GDM1 (cell line): Measurements from ENCODE around the gene AMBP.

ENCODE experiments used
- DNase-seq: peaks from one replicate; lab custom pipeline; 2025; lab: John Stamatoyannopoulos, UW

Gene AMBP

GRCh38 chr9:114031037-114031630 lies 47.0 kb downstream of the AMBP start:
- no peak for DNase-seq

GRCh38 chr9:114030364-114030763 lies 47.7 kb downstream of the AMBP start:
- DNase-seq: no peak

DNA sequence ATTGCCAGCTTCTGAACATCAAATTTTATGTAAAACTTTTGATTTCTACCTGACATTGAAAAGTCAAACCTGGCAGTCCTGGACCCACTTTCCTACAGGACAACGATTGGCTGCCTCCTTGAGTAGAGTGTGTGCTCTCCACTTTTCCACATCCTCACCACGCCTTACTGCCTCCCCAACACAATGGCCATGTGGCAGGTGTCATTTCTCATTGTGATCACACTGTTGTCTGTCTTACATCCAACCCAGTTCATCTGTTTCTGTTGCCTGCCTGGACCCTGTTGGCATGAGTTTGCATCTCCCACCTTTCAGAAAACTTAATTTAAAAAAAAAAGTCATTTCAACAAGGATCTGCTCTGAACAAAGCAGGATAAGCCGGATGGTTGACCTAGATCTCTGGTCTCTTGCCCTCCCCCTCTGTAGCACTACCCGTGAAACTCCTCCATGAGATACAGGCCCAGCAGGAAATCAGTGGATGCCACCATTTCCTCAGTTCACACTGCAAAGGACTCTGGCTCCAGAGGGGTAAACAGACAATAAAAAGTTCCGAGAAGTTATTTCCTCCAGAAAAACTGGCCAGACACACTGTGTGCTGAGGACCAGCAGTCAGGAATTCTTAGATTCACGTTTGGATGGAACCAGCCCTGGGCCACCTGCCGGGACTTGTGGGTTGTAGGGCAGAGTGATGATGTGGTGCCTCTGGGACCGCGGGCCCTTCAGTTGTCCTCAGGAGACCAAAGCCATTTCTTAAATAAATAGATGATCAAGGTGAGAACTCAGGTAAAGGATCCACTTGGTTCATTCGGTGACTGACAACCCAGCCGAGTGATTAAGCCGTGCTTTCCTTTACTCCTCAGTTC lies 48.6 kb downstream of the AMBP start:
- DNase-seq: no peak

DNA sequence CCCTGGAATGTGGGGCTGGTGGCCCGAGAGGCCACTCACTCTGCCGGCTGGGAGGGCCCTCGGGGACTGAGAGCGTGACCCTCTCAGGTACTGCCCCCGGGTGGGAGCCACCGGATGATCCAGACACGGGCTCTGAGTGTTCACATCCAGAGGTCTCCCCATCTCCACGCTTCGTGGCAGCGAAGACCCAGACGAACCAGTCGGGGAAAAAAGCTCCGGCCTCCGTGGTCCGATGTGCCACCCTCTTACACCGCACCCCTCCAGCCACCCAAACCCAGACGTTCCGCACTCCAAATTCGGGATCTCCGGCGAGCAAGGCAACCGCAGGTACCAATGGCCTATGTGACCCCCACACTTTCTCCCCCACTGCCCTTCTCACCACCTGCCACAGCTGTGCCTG lies 49.5 kb downstream of the AMBP start:
- DNase-seq: no peak

DNA sequence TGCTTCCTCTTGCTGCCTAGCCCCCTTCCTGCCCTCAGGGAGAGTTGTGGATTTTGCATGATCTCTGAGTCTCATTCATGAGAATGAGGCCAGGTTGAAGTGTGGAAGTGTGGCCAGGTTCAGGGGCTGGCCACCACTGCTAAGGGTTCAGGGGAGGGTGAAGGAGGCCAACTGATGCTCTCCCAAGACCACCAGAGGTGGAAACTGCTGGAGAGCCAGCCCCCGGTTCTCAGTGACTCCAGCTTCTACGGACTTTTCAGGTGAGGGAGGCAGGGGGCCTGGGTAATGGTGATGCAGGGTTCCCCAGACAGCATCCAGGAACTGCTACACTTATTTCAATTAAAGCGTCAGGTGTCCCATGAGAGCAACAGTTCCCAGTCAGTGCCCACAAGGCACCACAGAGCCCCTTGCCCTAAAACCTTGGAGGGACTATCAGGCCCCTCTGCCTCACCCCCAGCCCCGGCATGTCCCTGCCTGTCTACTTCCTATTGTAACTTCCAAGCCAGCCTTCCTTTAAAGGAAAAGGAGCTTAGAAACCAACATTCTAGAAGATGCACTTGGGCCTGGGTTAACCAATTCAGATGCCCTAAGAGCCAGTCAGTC lies 50.1 kb downstream of the AMBP start:
- DNase-seq: no peak

GRCh38 chr9:114027159-114027862 lies 50.8 kb downstream of the AMBP start:
- DNase-seq: no peak

- no peak for DNase-seq
Observed at GRCh38 chr9:114026335-114026734, 51.8 kb downstream of the AMBP start.

- no peak for DNase-seq
Observed at GRCh38 chr9:114025760-114026159, 52.3 kb downstream of the AMBP start.

GRCh38 chr9:114025196-114025753 lies 52.8 kb downstream of the AMBP start:
- DNase-seq: no peak

- no peak for DNase-seq
Observed at GRCh38 chr9:114023961-114024360, 54.1 kb downstream of the AMBP start.

DNA sequence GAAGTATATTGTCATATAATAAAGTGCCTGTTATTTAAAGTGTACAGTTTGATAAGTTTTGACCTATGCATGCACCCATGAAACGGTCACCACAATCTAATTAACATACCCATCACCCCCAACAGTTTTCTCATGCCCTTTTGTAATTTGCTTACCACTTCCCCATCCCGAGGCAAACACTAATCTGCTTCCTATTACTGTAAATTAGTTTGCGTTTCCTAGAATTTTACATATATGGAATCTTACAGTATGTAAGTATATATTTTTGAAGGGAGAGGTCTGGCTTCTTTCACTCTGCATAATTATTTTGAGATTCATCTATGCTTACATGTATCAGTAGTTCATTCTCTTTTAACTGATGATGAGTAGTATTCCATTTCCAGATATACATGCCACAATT lies 56.5 kb downstream of the AMBP start:
- no peak for DNase-seq

- DNase-seq: no peak
Observed at GRCh38 chr9:114017741-114018715, 60.1 kb downstream of the AMBP start.

GRCh38 chr9:114016629-114017423 lies 61.3 kb downstream of the AMBP start:
- DNase-seq: no peak

GRCh38 chr9:114016101-114016500 lies 62.0 kb downstream of the AMBP start:
- DNase-seq: no peak

- DNase-seq: no peak
Observed at GRCh38 chr9:114015607-114016006, 62.5 kb downstream of the AMBP start.

DNA sequence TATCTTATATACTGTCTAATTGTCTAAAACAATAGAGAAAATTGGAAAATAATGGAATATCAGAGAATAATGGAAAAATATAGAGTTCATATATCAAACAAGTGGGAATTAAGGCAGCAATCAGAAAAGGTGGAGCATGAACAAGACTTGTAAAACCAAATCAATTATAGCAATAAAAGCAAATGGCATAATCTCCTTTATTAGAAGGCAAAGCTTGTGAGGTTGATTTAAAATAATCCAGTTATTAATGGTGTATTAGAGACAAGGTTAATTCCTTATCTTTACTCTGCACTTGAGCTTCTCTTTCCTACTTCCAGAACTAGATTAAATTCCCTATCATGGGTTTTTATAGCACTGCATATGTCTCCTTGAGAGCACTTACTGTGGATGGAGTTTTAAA lies 64.1 kb downstream of the AMBP start:
- DNase-seq: no peak

DNA sequence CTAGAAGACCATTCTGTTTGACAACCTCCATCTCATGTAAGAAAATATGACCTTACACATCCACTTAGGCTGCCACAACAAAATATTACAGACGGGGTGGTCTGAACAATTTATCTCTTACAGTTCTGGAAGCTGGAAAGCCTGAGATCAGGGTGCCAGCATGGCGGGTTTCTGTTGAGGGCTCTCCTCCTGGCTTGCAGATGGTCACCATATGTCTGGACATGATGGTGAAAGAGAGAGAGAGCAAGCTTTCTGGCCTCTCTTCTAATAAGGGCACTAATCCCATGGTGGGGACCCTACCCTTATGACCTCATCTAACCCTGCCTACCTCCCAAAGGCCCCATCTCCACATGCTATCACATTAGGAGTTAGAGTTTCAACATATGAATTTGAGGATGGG lies 66.0 kb downstream of the AMBP start:
- DNase-seq: no peak

- DNase-seq: no peak
Observed at GRCh38 chr9:114011313-114011712, 66.8 kb downstream of the AMBP start.
